Measurements from ENCODE around the gene GNAQ. TPM values are rescaled to one million over a fixed set of nuclear protein-coding genes. Genes with fewer than 3 reads are reported as not detected.

GNAQ gene
- total RNA-seq, 1 experiment from 2014 or later: 38.2 TPM

DNA sequence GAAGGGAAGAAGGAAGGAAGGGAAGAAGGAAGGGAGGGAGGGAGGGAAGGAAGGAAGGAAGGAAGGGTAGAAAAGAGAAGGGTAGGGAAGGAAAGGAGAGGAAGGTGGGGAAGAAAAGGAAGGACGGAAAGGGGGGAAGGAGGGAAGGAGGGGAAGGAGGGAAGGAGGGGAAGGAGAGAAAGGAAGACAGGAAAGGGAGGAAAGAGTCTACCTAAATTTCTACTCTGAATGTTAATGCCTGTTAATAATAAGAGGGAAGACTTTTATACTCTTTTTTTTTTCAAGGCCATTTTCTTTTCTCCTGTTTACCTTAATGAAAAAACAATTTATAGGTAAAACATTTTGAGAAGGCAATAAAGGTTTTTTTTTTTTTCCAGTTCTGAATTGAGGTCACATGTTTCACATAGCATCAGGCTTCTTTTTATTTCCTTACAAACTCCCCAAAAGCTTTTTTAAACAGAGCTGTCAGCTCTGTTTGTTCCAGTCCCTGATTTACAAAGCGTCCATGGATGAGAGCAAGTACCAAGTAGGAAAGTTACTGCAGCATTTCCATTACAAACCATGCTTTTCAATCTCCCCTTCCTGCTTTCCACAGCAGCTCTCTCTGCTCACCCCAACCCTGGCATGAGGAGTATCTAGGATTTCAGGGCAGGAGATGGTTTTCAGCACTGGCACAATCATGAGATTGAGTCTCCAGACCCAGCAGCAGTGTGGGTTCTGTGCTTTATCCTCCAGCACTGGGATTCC, 173.9 kb downstream of the GNAQ start:
- Mint-ChIP-seq H3K27ac (ENCODE audit: low read depth, unreplicated experiment) (no peak overlapping the region), H3K4me3 (ENCODE audit: unreplicated experiment) (no peak overlapping the region), H3K9me3 (ENCODE audit: unreplicated experiment) (peaks cover 11% of the 10 kb centered on the region), H3K36me3 (ENCODE audit: insufficient read depth, unreplicated experiment) (peaks cover 9% of the 10 kb centered on the region), H3K27me3 (ENCODE audit: insufficient read depth, unreplicated experiment) (no peaks in the 10 kb centered on the region), H3K4me1 (ENCODE audit: insufficient read depth, unreplicated experiment) (peaks cover 30% of the 10 kb centered on the region)
- no TSS peak for BruUV-seq (replicated peaks)
- CTCF ChIA-PET: interaction anchor here (0.6 to 1.4 kb wide), 2 partner anchors 8 to 126 kb away, joined by 3 to 5 read pairs; no protein-coding TSS in a partner anchor
- TF ChIP-seq, protein P1, sequence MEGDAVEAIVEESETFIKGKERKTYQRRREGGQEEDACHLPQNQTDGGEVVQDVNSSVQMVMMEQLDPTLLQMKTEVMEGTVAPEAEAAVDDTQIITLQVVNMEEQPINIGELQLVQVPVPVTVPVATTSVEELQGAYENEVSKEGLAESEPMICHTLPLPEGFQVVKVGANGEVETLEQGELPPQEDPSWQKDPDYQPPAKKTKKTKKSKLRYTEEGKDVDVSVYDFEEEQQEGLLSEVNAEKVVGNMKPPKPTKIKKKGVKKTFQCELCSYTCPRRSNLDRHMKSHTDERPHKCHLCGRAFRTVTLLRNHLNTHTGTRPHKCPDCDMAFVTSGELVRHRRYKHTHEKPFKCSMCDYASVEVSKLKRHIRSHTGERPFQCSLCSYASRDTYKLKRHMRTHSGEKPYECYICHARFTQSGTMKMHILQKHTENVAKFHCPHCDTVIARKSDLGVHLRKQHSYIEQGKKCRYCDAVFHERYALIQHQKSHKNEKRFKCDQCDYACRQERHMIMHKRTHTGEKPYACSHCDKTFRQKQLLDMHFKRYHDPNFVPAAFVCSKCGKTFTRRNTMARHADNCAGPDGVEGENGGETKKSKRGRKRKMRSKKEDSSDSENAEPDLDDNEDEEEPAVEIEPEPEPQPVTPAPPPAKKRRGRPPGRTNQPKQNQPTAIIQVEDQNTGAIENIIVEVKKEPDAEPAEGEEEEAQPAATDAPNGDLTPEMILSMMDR (IDR thresholded peaks at IDR 0.05; ENCODE audit: unreplicated experiment): no peak
- POLR2A ChIA-PET: interaction anchor here (0.7 kb wide), 1 partner anchor 8 kb away, joined by 3 read pairs; no protein-coding TSS in a partner anchor
- DNase-seq (ENCODE audit: unreplicated experiment): no peak
- intact Hi-C loops (cut with micrococcal nuclease): no loop called here

DNA sequence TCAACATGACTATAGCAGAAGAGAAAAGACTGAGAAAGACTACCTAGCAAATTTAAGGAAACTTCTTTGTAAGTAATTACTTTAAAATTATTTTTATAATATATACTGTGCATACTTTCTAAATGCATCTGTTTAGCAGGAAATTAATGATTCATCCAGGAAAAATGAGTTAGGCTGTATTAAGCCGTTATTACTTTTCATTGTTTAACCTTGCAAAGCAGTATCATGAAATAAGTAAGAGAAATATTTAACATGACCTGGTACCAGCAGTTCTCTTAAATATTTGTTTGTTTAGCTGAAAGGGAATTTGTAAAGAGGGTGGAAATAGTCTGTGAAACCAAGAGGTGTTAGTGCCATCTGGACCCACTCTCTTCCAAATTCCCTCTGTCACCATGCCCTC, 175.0 kb downstream of the GNAQ start:
- Mint-ChIP-seq H3K4me1 (ENCODE audit: insufficient read depth, unreplicated experiment) (peaks cover 30% of the 10 kb centered on the region), H3K27me3 (ENCODE audit: insufficient read depth, unreplicated experiment) (no peaks in the 10 kb centered on the region), H3K9me3 (ENCODE audit: unreplicated experiment) (peaks cover 10% of the 10 kb centered on the region), H3K27ac (ENCODE audit: low read depth, unreplicated experiment) (peak overlapping the region; percentile 62), H3K4me3 (ENCODE audit: unreplicated experiment) (no peak overlapping the region), H3K36me3 (ENCODE audit: insufficient read depth, unreplicated experiment) (peaks cover 9% of the 10 kb centered on the region)
- ChIA-PET CTCF (interaction anchor here (0.6 to 1.4 kb wide), 2 partner anchors 9 to 34 kb away, joined by 3 to 5 read pairs; no protein-coding TSS in a partner anchor), POLR2A (interaction anchor here (0.7 kb wide), 1 partner anchor 17 kb away, joined by 3 read pairs; no protein-coding TSS in a partner anchor)
- no peak for DNase-seq (ENCODE audit: unreplicated experiment)
- intact Hi-C loops (cut with micrococcal nuclease): no loop called here
- TF ChIP-seq, protein P1 (IDR thresholded peaks at IDR 0.05; ENCODE audit: unreplicated experiment): no peak
- no TSS peak for BruUV-seq (replicated peaks)

DNA sequence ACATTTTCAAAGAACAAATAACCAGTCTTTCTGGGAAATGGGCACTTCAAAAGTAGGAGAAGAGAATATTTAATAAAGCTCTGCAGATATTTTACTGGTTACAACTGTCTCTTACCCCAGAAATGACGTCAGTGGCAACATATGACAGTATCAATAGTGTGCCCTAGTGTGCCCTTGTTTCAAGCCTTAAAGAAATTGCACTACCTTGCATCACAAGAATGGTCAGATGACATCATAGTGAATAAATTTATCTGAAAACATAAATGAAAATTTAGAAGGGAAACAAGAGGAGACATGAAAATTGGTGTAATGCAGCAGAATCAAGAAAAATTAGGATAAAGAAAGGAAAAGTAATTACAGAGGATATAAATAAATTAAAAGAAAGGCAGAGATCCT, 176.7 kb downstream of the GNAQ start:
- POLR2A ChIA-PET: interaction anchor here (0.8 to 1.6 kb wide), 2 partner anchors 10 to 264 kb away, joined by 3 to 4 read pairs; no protein-coding TSS in a partner anchor
- intact Hi-C loops (cut with micrococcal nuclease): no loop called here

More for the DNA sequence above, 176.7 kb downstream of the GNAQ start:
- CTCF ChIA-PET: interaction anchor here (0.6 to 0.9 kb wide), 2 partner anchors 181 to 359 kb away, joined by 3 read pairs; no protein-coding TSS in a partner anchor
- Mint-ChIP-seq H3K9me3 (ENCODE audit: unreplicated experiment) (peaks cover 10% of the 10 kb centered on the region), H3K36me3 (ENCODE audit: insufficient read depth, unreplicated experiment) (peaks cover 9% of the 10 kb centered on the region), H3K4me3 (ENCODE audit: unreplicated experiment) (no peak overlapping the region), H3K27me3 (ENCODE audit: insufficient read depth, unreplicated experiment) (no peaks in the 10 kb centered on the region), H3K27ac (ENCODE audit: low read depth, unreplicated experiment) (no peak overlapping the region), H3K4me1 (ENCODE audit: insufficient read depth, unreplicated experiment) (peaks cover 30% of the 10 kb centered on the region)
- TF ChIP-seq, protein P1 (IDR thresholded peaks at IDR 0.05; ENCODE audit: unreplicated experiment): no peak
- no TSS peak for BruUV-seq (replicated peaks)
- DNase-seq (ENCODE audit: unreplicated experiment): no peak

Measured in MCF 10A (cell line).